IPS-NIHi7 (cell line): ENCODE results near the gene AFP.
"Not testable (repeated sequence)": the region's sequence is repeated elsewhere in the genome, so short reads cannot be mapped to it uniquely, and the experiment has no call there.

ENCODE experiments used
- DNase-seq: peaks from one replicate; pipeline ENCODE4 v3.0.0; 2012; ENCODE audit warnings: mixed read lengths; ENCODE audit errors: extremely low spot score

AFP gene

GRCh38 chr4:73435984-73436383 is at the start of gene AFP:
Gene AFP, plus strand, starts transcription at chr4:73436221. Its CDS starts 42 bp downstream, at chr4:73436263.
- DNase-seq = no peak

- no peak for DNase-seq
Measured at GRCh38 chr4:73387552-73387951, 48.5 kb upstream of the AFP start.

- no peak for DNase-seq
Measured at GRCh38 chr4:73388887-73389286, 47.1 kb upstream of the AFP start.

- DNase-seq = not testable (repeated sequence)
Measured at GRCh38 chr4:73389663-73390062, 46.4 kb upstream of the AFP start.

GRCh38 chr4:73391774-73392173 is 44.2 kb upstream of the AFP start:
- no peak for DNase-seq

- DNase-seq = no peak
Measured at GRCh38 chr4:73392936-73393335, 43.1 kb upstream of the AFP start.

- DNase-seq = no peak
Measured at GRCh38 chr4:73396304-73396703, 39.7 kb upstream of the AFP start.

GRCh38 chr4:73396993-73397972 is 38.7 kb upstream of the AFP start:
- DNase-seq = no peak

- DNase-seq = no peak
Measured at GRCh38 chr4:73401412-73401811, 34.6 kb upstream of the AFP start.

GRCh38 chr4:73404042-73404441 is 32.0 kb upstream of the AFP start, which contains the start of gene ALB:
Gene ALB, plus strand, starts transcription at chr4:73404287. Its CDS starts 41 bp downstream, at chr4:73404328.
- DNase-seq = no peak

GRCh38 chr4:73404457-73404856 is 31.6 kb upstream of the AFP start:
- DNase-seq = no peak

GRCh38 chr4:73405138-73405537 is 30.9 kb upstream of the AFP start:
- DNase-seq = no peak

- no peak for DNase-seq
Measured at GRCh38 chr4:73406548-73406875, 29.5 kb upstream of the AFP start.

GRCh38 chr4:73407227-73407673 is 28.8 kb upstream of the AFP start:
- DNase-seq = no peak

- DNase-seq = no peak
Measured at GRCh38 chr4:73408181-73408867, 27.7 kb upstream of the AFP start.

GRCh38 chr4:73409012-73409862 is 26.8 kb upstream of the AFP start:
- DNase-seq = no peak

- no peak for DNase-seq
Measured at GRCh38 chr4:73409978-73410548, 26.0 kb upstream of the AFP start.

- DNase-seq = no peak
Measured at GRCh38 chr4:73410916-73411730, 24.9 kb upstream of the AFP start.

GRCh38 chr4:73411731-73412414 is 24.1 kb upstream of the AFP start:
- no peak for DNase-seq

- no peak for DNase-seq
Measured at GRCh38 chr4:73413294-73413755, 22.7 kb upstream of the AFP start.
